GM10266 (cell line): Measurements from ENCODE around the gene ACVRL1.

Experiments used
- DNase-seq: peaks from one replicate; pipeline ENCODE4 v3.0.0; 2012; ENCODE audit errors: extremely low spot score
- CTCF ChIP-seq: IDR thresholded peaks from 2 replicates; pipeline ENCODE4 v1.5.1; 2012; ENCODE audit warnings: mild to moderate bottlenecking, low read depth; ENCODE audit not compliant: control insufficient read depth, insufficient read depth; ENCODE audit errors: missing control alignments

The ACVRL1 gene

GRCh38 chr12:51961834-51962233 is 54.5 kb downstream of the ACVRL1 start:
- no peak for DNase-seq
- no peak for TF ChIP-seq CTCF

GRCh38 chr12:51962737-51963136 is 55.4 kb downstream of the ACVRL1 start:
- no peak for TF ChIP-seq CTCF
- no peak for DNase-seq

DNA sequence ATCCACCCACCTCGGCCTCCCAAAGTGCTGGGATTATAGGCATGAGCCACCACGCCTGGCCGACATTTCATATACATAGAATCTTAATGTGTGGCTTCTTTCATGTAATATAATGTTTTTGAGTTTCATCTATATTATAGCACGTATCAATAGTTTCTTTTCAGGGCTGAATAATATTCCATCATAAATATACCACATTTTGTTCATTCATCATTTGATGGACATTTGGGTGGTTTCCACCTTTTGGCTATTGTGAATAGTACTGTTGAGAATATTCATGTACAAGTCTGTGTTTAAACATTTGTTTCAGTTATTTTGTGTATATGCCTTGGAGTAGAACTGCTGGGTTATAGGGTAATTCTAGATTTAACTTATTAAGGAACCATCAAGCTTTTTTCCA is 56.2 kb downstream of the ACVRL1 start:
- no peak for TF ChIP-seq CTCF
- no peak for DNase-seq

DNA sequence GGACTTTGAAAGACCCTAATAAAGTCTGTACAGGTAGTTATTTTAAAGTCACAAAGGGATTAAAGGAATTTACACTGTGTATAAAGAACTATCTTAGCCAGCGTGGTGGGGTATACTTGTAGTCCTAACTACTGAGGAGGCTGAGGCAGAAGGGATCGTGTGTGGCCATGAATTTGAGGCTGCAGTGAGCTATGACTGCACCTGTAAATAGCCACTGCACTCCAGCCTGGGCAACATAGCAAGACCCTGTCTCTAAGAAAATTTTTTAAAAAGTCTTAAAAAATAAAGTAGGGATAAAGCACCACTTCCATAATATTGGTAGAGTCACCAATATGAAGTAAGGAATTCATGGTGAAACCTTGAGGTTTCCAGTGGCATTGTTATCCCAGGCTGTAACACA is 62.3 kb downstream of the ACVRL1 start:
- DNase-seq, result no peak
- no peak for TF ChIP-seq CTCF

- TF ChIP-seq CTCF, result peak; percentile 57
- peak; percentile 62 for DNase-seq
Observed at GRCh38 chr12:51970904-51971646, 63.8 kb downstream of the ACVRL1 start.

GRCh38 chr12:51971679-51972421 is 64.5 kb downstream of the ACVRL1 start:
- no peak for TF ChIP-seq CTCF

DNA sequence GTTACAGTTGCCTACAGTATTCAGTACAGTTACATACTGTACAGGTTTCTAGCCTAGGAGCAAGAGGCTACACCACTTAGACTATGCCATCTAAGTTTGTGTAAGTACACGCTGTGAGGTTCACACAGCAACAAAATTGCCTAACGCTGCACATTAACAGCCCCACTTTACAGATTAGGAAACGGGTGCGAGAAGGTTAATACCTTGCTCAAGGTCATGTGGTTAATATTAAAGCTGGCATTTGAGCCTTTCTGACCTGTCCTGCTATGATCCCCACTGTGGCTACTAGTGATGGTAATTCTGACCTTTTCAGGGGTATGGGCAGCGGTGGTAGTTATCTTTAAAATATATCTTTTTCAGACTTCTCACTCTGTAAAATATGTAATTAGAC is 65.1 kb downstream of the ACVRL1 start:
- no peak for DNase-seq
- no peak for TF ChIP-seq CTCF

More at GRCh38 chr12:51971679-51972421, 64.5 kb downstream of the ACVRL1 start:
- DNase-seq, result no peak
